Measurements from ENCODE around the gene DNAJC27. TPM values are rescaled to one million over a fixed set of nuclear protein-coding genes. Genes with fewer than 3 reads are reported as not detected.
A peak's percentile ranks its signal among the peaks of the same experiment; 100 is the strongest.

DNAJC27 gene
- total RNA-seq, 1 experiment from 2014 or later = 5.1 TPM

- Mint-ChIP-seq H3K27me3 (ENCODE audit: low read depth) (peaks cover 2% of the 10 kb centered on the region), H3K4me1 (peaks cover 13 to 16% of the 10 kb centered on the region in 2 experiments), H3K27ac (peak overlapping the region in 1 of 3 experiments; percentile 23; a peak in 2 of 7 replicates), H3K4me3 (no peak overlapping the region), H3K9me3 (peaks cover 0 to 7% of the 10 kb centered on the region in 2 experiments; a peak in 3 of 5 replicates), H3K36me3 (ENCODE audit: insufficient read depth in 1 of 3, low read depth in 3 of 3) (peaks cover 23 to 40% (median 36%) of the 10 kb centered on the region in 3 experiments)
- Histone ChIP-seq H2BK120ac (ENCODE audit: low read depth, low read length, poor library complexity, severe bottlenecking) (no peak overlapping the region), H3K23ac (ENCODE audit: insufficient read length, low read depth, low read length) (no peak overlapping the region), H2BK20ac (ENCODE audit: low read depth, low read length, poor library complexity, severe bottlenecking) (no peak overlapping the region), H3K79me1 (ENCODE audit: insufficient read depth, low read depth, low read length, poor library complexity, severe bottlenecking) (no peaks in the 10 kb centered on the region), H3K18ac (ENCODE audit: insufficient read length, low read depth, low read length) (no peak overlapping the region), H2BK5ac (ENCODE audit: insufficient read length, low read length) (no peak overlapping the region), H3K27me3 (ENCODE audit: insufficient read depth, low read length) (no peaks in the 10 kb centered on the region), H3K56ac (ENCODE audit: insufficient read length, low read depth, low read length) (no peak overlapping the region), H3T11ph (ENCODE audit: low read length) (no peak overlapping the region), H3K4me2 (ENCODE audit: insufficient read depth, insufficient read length, low read length) (no peak overlapping the region), H4K91ac (ENCODE audit: insufficient read length, low read depth, low read length) (no peak overlapping the region), H3K23me2 (ENCODE audit: insufficient read length, low read depth, low read length, poor library complexity, severe bottlenecking) (no peaks in the 10 kb centered on the region), H3K14ac (ENCODE audit: insufficient read depth, low read length) (no peak overlapping the region), H4K5ac (ENCODE audit: insufficient read length, low read depth, low read length) (no peak overlapping the region), H2BK12ac (ENCODE audit: insufficient read length, low read depth, low read length) (no peak overlapping the region), H3K9me3 (ENCODE audit: control insufficient read depth, low read depth, low read length) (no peaks in the 10 kb centered on the region), H2AFZ (ENCODE audit: low read length) (no peak overlapping the region), H3K79me2 (ENCODE audit: insufficient read depth, low read length) (peaks cover 2% of the 10 kb centered on the region; the same call in 1 of the 2 replicates), H3K4me1 (ENCODE audit: insufficient read depth, low read length) (no peaks in the 10 kb centered on the region), H4K20me1 (ENCODE audit: control insufficient read depth, insufficient read depth, insufficient read length) (no peaks in the 10 kb centered on the region), H3K9ac (ENCODE audit: extremely low read depth, insufficient read length, low read length) (no peak overlapping the region), H3K4ac (ENCODE audit: low read depth, low read length) (no peak overlapping the region), H3K27ac (ENCODE audit: insufficient read length, low read depth, low read length) (no peak overlapping the region), H4K8ac (replicated peaks; ENCODE audit: insufficient read length, low read depth, low read length) (no peak overlapping the region), H2BK15ac (ENCODE audit: low read depth, low read length) (no peak overlapping the region), H2AK5ac (ENCODE audit: insufficient read length, low read length) (no peak overlapping the region)
- TF ChIP-seq CTCF (conservative IDR thresholded peaks at IDR 0.05) = no peak
- WGBS (ENCODE audit: extremely low coverage, insufficient read length, low lambda C conversion rate) = no CpG with 5 or more reads among the region's 9 CpGs
- DNase-seq = no peak
These were observed 57.8 kb downstream of the DNAJC27 start for GRCh38 chr2:24913911-24914310.

Measured in H9 (cell line).